SIG-M5 treated with dmso at 0.1 percent for 504 hours (cell line): ENCODE measurements around the gene CD8A.
A peak's percentile ranks its signal among the peaks of the same experiment; 100 is the strongest.

ENCODE experiments used
- DNase-seq: peaks from one replicate; lab custom pipeline; 2025; ENCODE audit not compliant: unreplicated experiment; lab: John Stamatoyannopoulos, UW

CD8A gene

DNA sequence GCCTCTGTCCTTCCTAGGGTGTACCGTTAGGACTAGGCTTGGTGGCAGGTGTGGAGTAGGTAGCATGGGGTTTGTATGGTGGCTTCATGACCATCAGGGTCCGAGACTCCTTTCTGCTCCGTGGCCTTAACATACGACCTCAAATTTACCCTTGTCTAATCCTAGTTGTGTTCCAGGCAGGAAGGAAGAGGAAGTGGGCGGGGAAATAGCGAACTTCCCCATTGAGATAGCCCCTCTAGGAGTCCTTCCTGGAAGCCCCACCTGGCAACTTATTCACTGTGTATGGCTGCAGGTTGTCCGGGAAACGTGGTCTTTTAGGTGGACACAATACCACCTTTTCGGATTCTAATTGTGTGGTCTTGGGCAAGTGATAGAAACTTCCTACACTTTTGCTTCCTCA is 9.3 kb downstream of the CD8A start:
- no peak for DNase-seq

DNA sequence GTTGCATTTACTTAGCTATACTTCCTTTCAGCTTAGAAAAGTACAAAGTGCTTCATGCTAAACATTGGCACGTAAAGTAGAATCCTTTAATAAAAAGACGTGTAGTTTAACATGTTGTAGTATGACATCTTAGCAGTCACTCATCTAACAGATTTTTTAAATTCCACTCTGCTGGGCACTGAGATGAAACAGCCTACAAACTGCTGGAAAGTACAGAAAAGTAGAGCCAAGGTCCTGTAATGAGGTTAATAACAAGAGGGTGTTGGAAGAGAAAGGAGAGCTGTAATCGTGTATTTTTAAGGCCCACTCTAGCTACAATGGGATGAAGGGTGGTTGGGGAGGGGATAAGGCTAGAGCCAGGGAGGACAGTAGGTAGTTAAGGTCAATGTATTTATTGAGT is 10.7 kb downstream of the CD8A start:
- no peak for DNase-seq

DNA sequence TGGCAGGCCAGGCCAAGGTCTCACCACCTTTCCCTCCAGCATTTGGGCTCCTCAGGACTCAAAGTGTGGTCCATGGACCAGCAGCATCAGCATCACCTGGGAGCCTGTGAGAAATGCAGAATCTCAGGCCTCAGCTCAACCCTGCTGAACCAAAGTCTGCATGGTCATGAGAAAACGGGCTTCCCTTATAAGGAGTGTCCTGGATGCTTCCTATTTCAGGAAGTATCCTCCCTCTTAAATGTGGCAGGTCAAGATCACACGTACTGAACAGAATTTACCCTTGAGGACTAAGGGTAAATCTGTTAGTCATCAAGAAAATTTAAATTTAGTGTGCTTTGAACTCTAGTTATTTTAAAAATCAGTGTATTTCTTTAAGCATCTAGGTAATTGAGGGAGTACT is 11.8 kb downstream of the CD8A start:
- no peak for DNase-seq

DNA sequence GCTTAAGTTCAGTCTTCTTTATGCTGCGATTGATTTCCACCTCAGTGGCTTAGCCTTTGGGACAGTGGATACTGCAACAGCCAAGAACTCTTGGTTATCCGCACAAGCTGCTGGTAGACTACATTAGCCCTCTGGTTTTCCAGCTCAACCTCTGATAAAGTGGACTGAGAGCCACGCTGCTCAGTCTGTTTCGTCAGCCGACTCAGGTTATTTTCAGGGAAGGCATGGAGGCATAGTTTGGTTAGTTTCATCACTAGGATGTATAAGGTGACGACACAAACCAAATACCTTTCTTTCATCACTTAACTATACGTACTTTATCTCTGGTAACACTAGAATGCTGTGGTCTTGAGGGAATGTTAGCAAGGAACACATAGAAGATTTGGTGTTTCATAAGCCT is 14.2 kb downstream of the CD8A start:
- DNase-seq, result no peak

DNA sequence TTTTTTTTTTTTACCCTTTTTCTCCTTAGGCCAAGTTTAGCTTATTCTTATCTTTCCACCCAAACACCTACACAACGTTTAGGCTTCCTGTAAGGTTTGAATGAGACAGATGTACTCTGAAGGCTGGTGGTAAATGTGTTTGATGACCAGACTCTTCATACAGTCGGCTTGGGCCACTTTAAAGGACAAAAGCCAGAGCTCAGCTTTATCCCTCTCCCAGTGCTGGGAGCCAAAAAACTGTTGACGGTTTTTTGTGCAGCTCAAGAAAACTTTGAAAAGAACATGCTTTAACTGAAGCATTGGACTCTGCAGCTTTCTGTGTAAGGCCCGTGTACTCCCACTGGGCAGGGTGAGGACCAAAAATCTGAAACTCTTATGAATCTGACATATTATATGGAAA is 15.4 kb downstream of the CD8A start:
- DNase-seq, result no peak

DNA sequence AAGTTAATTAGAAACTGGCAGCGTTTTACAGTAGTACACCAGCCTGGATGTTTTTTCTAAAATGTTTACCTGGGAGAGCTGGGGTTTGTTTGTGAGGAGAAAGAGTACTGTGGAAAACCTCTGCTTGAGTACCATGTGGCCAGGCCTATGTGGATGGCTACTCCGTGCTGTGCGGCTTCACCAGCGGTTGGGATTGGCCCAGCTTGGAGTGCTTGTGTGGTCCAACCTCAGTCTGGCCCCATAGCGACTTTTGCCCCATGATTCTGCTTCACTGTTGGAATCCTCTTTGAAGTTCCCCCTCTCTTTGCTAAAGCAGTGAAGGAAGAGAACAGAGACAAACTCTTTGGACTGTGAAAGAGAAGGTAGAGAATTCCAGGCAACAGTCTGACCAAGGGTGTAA is 15.9 kb downstream of the CD8A start:
- no peak for DNase-seq

DNA sequence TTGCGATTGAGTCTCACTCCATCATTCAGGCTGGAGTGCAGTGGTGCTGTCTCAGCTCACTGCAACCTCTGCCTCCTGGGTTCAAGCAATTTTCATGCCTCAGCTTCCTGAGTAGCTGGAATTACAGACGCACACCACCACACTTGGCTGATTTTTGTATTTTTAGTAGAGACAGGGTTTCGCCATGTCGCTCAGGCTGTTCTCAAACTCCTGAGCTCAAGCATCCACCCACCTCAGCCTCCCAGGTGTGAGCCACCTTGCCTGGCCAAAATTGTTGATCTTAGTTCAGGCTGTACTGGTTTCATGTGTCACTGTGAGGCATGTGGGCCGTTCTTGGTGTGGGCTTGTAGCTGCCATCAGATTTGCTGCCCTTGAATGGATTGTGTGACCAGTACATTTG is 18.1 kb downstream of the CD8A start:
- DNase-seq, result no peak

DNA sequence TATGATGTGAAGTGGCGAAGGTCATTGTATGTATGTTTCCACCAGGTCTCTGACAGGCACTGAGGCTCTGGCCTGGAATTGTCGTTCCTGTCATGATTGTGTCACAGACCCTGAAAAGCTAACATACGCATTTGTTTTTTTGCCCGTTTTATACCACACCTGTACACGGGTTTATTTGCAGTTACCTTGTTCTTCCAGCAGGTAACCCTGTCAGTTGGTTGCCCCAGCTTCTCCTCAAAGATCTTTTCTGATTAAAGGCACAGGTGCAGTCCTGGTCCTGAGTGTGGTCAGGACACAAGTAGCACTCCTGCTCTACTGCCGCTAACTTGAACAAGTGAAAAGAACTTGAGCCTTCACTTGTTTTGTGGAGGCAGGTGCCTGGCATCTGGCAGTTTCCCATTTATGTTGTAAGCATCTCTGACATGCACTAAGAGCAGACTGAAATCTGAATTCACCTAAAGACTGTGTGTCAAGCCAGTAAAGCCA is 19.9 kb downstream of the CD8A start:
- DNase-seq, result no peak

DNA sequence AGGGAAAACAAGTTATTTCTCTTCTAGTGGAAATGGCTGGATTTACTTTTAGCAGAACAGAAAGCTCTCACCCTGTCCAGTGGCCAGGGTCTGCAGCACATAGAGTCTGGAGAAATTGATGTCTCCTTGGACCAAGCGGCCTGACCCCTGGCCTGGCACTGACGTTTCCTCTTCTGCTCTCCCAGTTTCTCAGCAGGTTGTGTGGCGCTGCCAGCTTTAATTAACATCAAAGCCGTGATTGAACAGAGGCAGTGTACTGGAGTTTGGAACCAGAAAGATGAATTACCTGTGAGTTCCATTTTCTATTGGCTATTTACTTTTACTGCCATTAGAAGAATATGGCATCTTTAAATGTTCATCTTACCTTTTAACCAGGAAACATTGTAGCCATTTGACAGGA is 20.9 kb downstream of the CD8A start:
- DNase-seq, result no peak

DNA sequence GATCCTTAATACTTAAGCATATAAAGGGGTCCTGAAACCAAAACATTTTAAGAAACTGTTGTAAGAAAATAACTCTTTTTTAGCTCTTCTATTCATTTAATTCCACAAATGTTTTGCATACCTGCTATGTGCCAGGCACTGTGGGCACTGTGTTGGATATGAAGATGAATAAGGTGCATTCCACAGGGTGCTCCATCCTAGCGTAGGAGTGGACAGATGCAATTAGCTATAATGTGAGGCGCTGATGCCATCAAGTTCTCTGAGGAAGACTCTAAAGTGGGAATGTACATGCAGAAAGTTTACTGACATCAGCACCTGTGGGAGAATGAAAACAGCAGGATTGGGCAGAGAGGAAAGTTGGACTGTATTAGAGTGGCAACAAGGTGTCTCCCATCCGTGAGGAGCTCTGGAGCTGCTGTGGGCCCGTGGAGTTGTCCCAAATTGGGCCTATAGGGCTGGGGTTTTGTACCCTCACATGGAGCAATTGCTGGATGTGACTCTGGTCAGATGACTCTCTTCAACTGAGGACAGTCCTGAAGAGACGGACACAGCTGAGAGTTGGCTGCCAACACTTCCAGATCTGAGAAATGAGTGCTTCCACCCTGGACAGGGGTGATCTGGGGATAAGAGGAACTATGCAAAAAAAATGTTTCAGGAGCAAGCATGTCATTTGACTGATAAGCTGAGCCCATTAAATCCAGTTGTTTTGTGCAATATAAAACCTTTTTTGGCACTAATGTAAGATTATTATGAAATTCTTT is 22.3 kb downstream of the CD8A start:
- no peak for DNase-seq

DNA sequence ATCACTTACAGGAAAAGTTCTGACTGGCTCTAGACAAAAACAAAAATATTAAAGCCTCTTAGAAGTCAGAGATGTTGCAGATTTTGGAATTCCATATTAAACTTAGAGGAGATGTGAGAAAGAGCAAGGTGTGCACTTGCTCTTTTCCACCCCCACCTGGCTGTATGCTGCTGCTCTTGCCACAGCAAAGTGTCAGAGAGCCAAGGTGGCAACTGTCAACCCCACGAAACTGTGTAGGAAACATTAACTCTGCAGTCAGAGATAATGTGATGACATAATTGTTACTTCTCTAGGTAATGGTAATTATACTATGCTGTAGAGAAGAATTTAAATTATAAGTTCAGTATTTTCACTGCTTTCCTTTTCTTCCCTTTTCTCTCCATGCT is 25.4 kb downstream of the CD8A start:
- DNase-seq, result no peak

DNA sequence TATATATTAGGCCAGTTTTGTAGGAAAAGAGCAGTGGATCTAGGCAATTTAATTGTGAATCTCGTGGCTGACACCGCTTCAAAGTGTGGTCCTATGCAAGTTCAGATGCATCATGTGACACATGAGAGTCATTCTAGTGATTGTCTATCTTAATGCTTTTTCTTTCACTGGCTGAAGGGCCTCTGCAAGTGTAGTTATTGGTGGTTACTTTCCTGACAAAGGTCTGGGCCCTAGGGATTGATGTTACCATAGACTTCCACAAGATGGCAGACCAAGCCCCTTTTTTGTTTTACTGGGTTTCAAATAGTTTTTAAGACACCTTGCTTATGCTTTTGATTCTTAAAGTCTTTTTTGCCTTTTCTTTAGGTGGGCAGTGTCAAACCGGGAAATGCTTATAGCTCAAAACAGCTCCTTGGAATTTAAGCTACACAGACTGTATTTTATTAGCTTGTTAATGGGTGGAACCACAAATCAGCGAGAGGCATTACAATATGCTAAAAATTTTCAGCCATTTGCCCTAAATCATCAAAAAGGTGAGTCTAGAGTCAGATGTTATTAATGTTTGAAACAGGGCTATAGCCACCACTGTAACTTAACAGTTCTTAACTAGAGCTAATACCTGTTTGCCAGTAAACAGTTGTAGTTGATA is 25.9 kb downstream of the CD8A start:
- peak; percentile 61 for DNase-seq

DNA sequence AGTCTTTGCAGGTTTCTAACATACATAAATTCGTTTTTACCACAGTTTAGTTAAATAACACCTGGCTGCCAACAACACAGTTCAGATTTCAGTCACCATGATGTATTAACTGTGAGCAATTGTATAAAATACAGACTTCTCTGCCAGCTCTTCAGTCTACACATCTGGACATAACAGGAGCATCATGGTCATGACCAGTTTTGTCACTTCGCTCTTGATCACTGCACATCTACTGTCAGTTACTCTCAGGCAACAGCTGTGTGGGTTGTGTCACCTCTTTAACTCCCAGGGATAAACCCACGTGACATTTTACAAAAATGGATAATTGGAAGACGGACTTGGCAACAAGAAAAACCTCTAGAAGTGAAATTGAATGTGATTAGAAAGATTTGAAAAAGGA is 30.3 kb downstream of the CD8A start:
- no peak for DNase-seq

DNA sequence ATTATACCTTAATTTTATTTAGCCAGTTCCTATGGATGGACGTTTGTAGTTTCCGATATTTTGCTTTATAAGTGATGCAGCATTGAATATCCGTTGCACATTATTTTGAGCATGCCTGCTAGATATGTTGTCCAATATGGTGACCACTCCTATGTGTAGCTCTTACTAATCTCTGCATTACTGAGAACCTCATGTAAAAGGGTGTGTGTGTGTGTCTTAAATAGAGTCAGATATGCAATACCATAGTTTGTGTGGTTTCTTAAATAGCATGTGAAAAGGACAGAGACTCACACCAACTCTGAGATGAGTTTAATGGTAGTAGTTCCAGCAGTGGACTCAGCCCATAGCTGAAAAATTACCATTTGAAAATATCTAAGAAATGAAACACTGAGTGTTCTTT is 32.3 kb downstream of the CD8A start:
- no peak for DNase-seq

DNA sequence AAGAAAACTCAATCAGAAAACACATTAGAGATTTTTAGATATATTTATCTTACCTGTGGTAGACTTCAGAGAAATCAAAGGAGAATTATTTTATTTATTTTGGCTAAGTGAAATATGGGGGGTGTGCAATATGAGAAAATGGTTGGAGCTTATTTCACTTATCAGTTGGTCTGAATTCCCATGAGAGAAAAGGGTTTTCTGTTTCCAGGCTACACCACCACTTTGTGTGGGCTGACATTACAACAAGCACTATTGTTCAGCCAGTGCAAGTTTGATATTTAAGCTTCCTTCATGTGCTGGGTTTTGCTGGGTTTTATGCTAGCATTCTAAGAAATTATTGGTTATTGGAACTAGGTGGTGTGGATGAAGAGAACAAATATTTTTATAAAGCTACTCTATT is 37.1 kb downstream of the CD8A start:
- no peak for DNase-seq

DNA sequence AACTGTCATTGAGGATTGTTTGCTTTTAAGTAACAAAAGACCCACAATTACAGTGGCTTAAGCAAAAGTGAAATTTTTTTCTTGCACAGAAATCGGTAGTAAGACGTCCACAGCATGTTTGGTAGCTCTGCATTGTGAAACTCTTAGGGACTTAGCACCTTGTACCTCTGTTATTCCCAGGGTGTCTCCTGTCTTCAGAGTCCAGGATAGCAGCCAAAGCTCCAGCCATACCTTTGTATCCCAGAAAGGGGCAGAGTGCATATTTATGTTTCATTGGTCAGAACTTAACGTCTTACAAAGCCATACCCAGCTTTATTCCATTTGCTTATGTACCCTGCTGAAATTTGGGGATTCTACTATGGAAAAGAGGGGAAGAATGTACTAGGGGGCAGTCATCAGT is 37.8 kb downstream of the CD8A start:
- DNase-seq, result no peak

DNA sequence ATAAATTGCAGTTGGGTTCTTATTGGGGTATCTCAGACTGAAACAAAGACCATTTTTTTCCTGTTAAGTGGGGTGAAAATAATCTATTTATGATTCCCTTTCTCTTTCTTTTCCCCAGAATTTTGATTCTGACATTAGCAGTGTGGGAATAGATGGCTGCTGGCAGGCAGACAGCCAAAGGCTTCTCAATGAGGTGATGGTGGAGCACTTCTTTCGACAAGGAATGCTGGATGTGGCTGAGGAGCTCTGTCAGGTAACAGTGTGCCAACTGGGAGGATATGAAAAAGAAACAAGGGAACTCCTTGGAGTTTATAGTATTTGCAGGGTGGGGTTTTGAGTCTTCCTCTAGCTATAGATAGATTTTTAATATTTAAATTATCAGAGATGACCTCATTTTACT is 38.9 kb downstream of the CD8A start:
- DNase-seq, result no peak

DNA sequence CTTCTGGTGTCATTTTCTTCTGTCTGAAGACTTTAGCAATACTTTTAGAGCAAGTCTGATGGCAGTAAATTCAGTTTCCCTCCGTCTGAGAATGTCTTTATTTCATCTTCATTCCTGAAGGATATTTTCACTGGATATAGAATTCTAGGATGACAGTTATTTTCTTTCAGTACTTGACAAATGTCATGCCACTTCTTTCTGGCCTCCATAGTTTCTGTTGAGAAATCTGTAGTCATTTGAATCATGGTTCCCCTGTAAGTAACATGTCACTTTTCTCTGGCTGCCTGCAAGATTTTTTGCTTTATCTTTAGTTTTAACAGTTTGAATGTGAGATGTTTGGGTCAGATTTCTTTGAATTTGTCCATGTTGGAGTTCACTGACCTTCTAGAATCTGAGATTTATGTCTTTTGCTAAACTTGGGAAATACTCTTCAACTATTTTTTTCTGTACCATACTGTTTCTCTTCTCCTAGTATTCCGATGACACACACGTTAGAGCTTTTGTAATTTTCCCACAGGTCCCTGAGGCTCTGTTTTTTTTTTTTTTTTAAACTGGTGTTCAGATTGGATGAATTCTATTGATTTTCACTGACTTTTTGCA is 40.4 kb downstream of the CD8A start:
- no peak for DNase-seq

DNA sequence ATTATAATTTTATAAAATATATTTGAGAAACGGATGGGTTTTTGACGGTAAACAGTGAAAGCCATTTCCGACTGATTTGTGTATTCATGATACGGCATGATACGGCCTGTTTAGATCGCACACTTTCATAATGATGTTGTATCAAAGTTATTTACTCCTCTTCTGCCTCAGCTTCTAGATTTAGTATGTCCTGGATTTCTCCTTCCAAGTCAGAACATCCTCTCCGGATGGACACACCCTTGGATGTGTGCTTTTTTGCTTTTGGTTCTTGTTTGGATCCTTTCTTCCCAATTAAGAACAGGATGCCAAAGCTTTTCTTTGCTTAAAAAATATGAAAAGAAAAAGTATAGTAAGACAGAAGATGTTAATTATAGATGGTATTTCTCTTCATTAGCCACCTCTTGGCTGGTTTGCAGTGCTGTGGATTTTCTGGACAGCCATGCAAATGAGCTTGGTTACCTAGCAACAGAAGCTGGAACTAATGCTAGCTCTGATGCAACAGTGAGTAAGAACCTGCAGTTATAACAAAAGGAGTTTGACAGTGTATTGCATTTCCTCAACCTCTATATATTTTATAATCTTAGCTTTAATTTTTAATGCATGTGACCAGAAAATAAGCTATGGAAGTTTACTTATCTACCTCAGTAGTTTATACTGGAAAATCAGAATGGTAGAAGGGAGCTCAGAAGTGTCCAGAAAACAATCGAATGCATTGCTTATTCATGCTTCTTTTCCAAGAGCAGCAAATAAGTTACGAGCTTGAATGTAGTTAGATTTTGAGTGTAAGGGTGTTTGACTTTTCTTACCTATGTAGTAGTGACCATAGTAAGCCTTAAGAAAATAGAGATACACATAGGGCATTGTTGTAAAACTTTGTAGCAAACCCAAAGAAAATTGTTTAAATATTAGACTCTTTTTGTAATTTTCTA is 42.7 kb downstream of the CD8A start:
- DNase-seq, result peak; percentile 37

DNA sequence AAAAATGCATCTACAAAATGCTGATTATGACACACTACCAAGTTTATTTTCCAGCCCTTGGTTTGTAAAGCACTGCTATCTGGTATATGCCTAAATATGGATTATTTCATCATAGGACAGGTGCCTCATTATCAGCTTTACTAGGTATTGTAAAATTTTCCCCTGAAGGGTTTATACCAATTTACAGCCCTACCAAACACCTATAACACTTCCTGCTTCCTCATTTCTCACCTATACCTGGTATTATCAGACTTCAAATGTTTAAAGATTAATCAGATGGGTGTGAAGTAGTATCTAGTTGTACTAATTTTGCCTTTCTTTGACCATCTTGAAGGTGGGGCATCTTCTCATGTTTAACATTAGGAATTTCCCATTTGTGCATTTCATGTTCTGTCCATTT is 43.8 kb downstream of the CD8A start:
- DNase-seq, result no peak

DNA sequence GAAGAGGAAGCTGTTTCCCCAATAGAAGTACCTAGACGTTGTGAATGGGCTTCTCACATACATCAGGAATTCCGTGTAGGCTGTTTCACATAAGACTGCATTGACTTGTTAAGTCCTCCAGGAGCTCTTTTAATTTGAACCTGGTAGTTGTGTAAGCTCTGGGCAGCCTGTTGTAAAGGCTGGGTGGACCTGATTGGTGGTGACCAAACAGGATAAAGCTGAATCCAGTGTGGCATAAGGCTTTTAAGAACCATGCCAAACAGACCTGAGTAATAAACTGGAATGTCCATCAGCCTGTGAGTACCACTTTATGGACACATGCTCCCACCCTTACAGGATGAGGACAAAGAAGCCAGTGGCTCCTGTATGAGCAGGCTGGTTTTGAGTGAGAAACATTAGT is 46.6 kb downstream of the CD8A start:
- DNase-seq, result no peak
